HepG2 (cell line): Measurements from ENCODE around the gene IL17C. TPM values are rescaled to one million over a fixed set of nuclear protein-coding genes. Genes with fewer than 3 reads are reported as not detected.

Experiments
- ARID2 ChIP-seq: sonication (generic); formaldehyde crosslinking; IDR thresholded peaks from 2 replicates; pipeline ENCODE4 v1.8.1; 2022; ENCODE audit warnings: mild to moderate bottlenecking, missing genetic modification reagents, borderline replicate concordance
- BHLHE40 ChIP-seq: IDR thresholded peaks from 2 replicates; pipeline ENCODE4 v1.6.1; 2011; ENCODE audit warnings: low read length, improper control_type of control experiment
- JUND ChIP-seq: sonication (generic); formaldehyde crosslinking; IDR thresholded peaks from 2 replicates; pipeline ENCODE4 v1.8.0; 2022; ENCODE audit warnings: mild to moderate bottlenecking, missing genetic modification reagents
- KLF11 ChIP-seq: IDR thresholded peaks from 2 replicates; pipeline ENCODE4 v1.6.1; 2016; ENCODE audit warnings: missing compliant biosample characterization
- KLF15 ChIP-seq: sonication (generic); formaldehyde crosslinking; IDR thresholded peaks from 2 replicates; pipeline ENCODE4 v1.8.1; 2023; ENCODE audit warnings: borderline replicate concordance, mild to moderate bottlenecking, inconsistent platforms, missing genetic modification reagents, mixed read lengths
- NR2F6 ChIP-seq, 2 experiments: IDR thresholded peaks; 2 replicates each; pipeline ENCODE4 v1.6.1; 2016; ENCODE audit warnings: antibody characterized with exemption in 1 of 2, mild to moderate bottlenecking in 1 of 2
- RBAK ChIP-seq: sonication (generic); formaldehyde crosslinking; IDR thresholded peaks from 2 replicates; pipeline ENCODE4 v1.5.1; 2020; ENCODE audit warnings: mild to moderate bottlenecking, missing genetic modification reagents
- REPIN1 ChIP-seq: sonication (generic); formaldehyde crosslinking; IDR thresholded peaks from 2 replicates; pipeline ENCODE4 v1.8.0; 2022; ENCODE audit warnings: missing genetic modification reagents, low read depth, mild to moderate bottlenecking, borderline replicate concordance
- RFX5 ChIP-seq: IDR thresholded peaks from 2 replicates; pipeline ENCODE4 v1.6.1; 2011; ENCODE audit warnings: low read depth, low read length, improper control_type of control experiment
- SETDB1 ChIP-seq: sonication (generic); formaldehyde crosslinking; IDR thresholded peaks from 2 replicates; pipeline ENCODE4 v1.5.1; 2020; ENCODE audit warnings: missing genetic modification reagents, mild to moderate bottlenecking, borderline replicate concordance
- SSRP1 ChIP-seq: IDR thresholded peaks from 2 replicates; pipeline ENCODE4 v1.6.1; 2016; ENCODE audit warnings: control low read depth
- TEAD2 ChIP-seq: sonication (generic); formaldehyde crosslinking; IDR thresholded peaks from 2 replicates; pipeline ENCODE4 v1.9.0; 2021; ENCODE audit warnings: missing genetic modification reagents
- ZBTB38 ChIP-seq: sonication (generic); formaldehyde crosslinking; IDR thresholded peaks from 2 replicates; pipeline ENCODE4 v1.5.1; 2020; ENCODE audit warnings: mild to moderate bottlenecking, missing genetic modification reagents
- ZNF205 ChIP-seq: IDR thresholded peaks from 2 replicates; pipeline ENCODE4 v1.6.1; 2018; ENCODE audit warnings: missing biosample characterization, missing genetic modification reagents
- ZSCAN21 ChIP-seq: sonication (generic); formaldehyde crosslinking; IDR thresholded peaks from 2 replicates; pipeline ENCODE4 v1.8.0; 2022; ENCODE audit warnings: mild to moderate bottlenecking, missing genetic modification reagents, moderate library complexity, borderline replicate concordance
- polyA plus RNA-seq, 8 experiments: library from polyadenylated mRNA; depleted of rRNA in 3 of 8; stranded (reverse) in 7 of 8; unstranded in 1 of 8; fragments of >200 nt; fragmentation: Illumina TruSeq in 4 of 8; extraction: Trizol in 4 of 8; gene quantifications; 2 replicates each; pipeline versions ENCODE4 v1.2.1 to v1.2.3, GENCODE V29; 2011 to 2016; ENCODE audit warnings: low read depth in 4 of 8, missing spikeins in 1 of 8, mixed read lengths in 1 of 8; ENCODE audit not compliant: insufficient read depth in 1 of 8
- total RNA-seq, 5 experiments: library from RNA; depleted of rRNA; stranded (reverse); fragments of >200 nt; fragmentation: Illumina TruSeq; extraction: Trizol; gene quantifications; 2 replicates each; pipeline ENCODE4 v1.2.3, GENCODE V29; 2016; ENCODE audit warnings: low read depth in 1 of 5
- TF ChIP-seq, protein P1 (sequence below): sonication (generic); formaldehyde crosslinking; IDR thresholded peaks from 2 replicates; pipeline ENCODE4 v1.5.1; 2020; ENCODE audit warnings: mild to moderate bottlenecking, missing genetic modification reagents, moderate library complexity
- TF ChIP-seq, protein P2 (sequence below): sonication (generic); formaldehyde crosslinking; conservative IDR thresholded peaks from 2 replicates; pipeline ENCODE4 v1.5.0; 2020; ENCODE audit warnings: missing genetic modification reagents
- TF ChIP-seq, protein P3 (sequence below): sonication (generic); formaldehyde crosslinking; IDR thresholded peaks from 2 replicates; pipeline ENCODE4 v1.8.0; 2022; ENCODE audit warnings: mild to moderate bottlenecking, missing genetic modification reagents, moderate library complexity
- TF ChIP-seq, protein P4 (sequence below): sonication (generic); IDR thresholded peaks from 2 replicates; pipeline ENCODE4 v1.6.1; 2016; ENCODE audit warnings: low read depth, borderline replicate concordance
- TF ChIP-seq, protein P5 (sequence below): sonication (generic); formaldehyde crosslinking; IDR thresholded peaks from 2 replicates; pipeline ENCODE4 v1.5.0; 2020; ENCODE audit warnings: mild to moderate bottlenecking, missing genetic modification reagents

The IL17C gene
- total and polyA plus RNA-seq, 2 of the 13 experiments (the other 11 are each of a cell fraction or from before 2014, with no cell fraction given) = not detected

DNA sequence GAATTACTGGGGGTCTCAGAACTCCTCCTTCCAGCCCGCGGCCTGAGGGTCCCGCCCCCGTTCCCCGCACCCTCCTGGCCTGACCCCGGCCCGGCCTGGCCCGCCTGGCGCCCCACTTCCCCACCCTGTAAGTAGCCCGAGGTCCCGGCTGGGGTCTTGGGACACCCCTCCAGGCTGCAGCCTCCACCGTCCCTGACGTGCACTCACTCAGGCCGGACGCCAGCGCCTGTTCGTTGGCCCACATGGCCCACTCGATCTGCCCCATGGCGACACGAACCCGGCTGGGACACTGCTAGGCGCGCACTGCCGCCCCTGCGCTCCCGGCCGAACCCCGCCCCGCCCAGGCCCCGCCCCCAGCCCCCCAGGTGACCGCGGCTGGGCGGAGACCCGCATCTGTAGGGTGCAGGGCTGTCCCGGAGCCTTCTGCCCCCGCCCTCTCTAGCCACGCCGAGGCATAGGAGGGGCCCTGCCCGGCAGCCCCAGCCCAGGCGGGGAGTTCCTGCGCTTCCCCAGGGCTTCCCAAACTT lies 12.4 kb downstream of the IL17C start, which contains the start of gene CYBA (continued):
- TF ChIP-seq, protein P1, sequence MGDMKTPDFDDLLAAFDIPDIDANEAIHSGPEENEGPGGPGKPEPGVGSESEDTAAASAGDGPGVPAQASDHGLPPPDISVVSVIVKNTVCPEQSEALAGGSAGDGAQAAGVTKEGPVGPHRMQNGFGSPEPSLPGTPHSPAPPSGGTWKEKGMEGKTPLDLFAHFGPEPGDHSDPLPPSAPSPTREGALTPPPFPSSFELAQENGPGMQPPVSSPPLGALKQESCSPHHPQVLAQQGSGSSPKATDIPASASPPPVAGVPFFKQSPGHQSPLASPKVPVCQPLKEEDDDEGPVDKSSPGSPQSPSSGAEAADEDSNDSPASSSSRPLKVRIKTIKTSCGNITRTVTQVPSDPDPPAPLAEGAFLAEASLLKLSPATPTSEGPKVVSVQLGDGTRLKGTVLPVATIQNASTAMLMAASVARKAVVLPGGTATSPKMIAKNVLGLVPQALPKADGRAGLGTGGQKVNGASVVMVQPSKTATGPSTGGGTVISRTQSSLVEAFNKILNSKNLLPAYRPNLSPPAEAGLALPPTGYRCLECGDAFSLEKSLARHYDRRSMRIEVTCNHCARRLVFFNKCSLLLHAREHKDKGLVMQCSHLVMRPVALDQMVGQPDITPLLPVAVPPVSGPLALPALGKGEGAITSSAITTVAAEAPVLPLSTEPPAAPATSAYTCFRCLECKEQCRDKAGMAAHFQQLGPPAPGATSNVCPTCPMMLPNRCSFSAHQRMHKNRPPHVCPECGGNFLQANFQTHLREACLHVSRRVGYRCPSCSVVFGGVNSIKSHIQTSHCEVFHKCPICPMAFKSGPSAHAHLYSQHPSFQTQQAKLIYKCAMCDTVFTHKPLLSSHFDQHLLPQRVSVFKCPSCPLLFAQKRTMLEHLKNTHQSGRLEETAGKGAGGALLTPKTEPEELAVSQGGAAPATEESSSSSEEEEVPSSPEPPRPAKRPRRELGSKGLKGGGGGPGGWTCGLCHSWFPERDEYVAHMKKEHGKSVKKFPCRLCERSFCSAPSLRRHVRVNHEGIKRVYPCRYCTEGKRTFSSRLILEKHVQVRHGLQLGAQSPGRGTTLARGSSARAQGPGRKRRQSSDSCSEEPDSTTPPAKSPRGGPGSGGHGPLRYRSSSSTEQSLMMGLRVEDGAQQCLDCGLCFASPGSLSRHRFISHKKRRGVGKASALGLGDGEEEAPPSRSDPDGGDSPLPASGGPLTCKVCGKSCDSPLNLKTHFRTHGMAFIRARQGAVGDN (CRISPR knock-in tag) = no peak
- TF ChIP-seq KLF11 (CRISPR knock-in tag) (0 out of 2 replicates have a peak, but pooled peaks have one; percentile 46), ARID2 (CRISPR knock-in tag) (peak; percentile 67; the same call in 1 of the 2 replicates), BHLHE40 (no peak; the same call in 1 of the 2 replicates), ZNF205 (CRISPR knock-in tag) (peak; percentile 22), ZSCAN21 (no peak), SETDB1 (no peak), SSRP1 (CRISPR knock-in tag) (no peak), RBAK (CRISPR knock-in tag) (no peak), ZBTB38 (CRISPR knock-in tag) (no peak), NR2F6 (IDR thresholded peaks at IDR 0.05) (no peak), NR2F6 (CRISPR knock-in tag; IDR thresholded peaks at IDR 0.05) (no peak; the same call in 1 of the 2 replicates), RFX5 (no peak), REPIN1 (CRISPR knock-in tag) (no peak), KLF15 (CRISPR knock-in tag) (no peak), TEAD2 (CRISPR knock-in tag) (no peak), JUND (CRISPR knock-in tag) (no peak)
- TF ChIP-seq, protein P2, sequence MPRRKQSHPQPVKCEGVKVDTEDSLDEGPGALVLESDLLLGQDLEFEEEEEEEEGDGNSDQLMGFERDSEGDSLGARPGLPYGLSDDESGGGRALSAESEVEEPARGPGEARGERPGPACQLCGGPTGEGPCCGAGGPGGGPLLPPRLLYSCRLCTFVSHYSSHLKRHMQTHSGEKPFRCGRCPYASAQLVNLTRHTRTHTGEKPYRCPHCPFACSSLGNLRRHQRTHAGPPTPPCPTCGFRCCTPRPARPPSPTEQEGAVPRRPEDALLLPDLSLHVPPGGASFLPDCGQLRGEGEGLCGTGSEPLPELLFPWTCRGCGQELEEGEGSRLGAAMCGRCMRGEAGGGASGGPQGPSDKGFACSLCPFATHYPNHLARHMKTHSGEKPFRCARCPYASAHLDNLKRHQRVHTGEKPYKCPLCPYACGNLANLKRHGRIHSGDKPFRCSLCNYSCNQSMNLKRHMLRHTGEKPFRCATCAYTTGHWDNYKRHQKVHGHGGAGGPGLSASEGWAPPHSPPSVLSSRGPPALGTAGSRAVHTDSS (CRISPR knock-in tag) = 0 out of 2 replicates have a peak, but pooled peaks have one; percentile 47
- TF ChIP-seq, protein P3, sequence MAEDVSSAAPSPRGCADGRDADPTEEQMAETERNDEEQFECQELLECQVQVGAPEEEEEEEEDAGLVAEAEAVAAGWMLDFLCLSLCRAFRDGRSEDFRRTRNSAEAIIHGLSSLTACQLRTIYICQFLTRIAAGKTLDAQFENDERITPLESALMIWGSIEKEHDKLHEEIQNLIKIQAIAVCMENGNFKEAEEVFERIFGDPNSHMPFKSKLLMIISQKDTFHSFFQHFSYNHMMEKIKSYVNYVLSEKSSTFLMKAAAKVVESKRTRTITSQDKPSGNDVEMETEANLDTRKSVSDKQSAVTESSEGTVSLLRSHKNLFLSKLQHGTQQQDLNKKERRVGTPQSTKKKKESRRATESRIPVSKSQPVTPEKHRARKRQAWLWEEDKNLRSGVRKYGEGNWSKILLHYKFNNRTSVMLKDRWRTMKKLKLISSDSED (CRISPR knock-in tag) = peak; percentile 10; the same call in 1 of the 2 replicates
- TF ChIP-seq, protein P4, sequence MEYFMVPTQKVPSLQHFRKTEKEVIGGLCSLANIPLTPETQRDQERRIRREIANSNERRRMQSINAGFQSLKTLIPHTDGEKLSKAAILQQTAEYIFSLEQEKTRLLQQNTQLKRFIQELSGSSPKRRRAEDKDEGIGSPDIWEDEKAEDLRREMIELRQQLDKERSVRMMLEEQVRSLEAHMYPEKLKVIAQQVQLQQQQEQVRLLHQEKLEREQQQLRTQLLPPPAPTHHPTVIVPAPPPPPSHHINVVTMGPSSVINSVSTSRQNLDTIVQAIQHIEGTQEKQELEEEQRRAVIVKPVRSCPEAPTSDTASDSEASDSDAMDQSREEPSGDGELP = peak; percentile 62; the same call in 1 of the 2 replicates
- TF ChIP-seq, protein P5, sequence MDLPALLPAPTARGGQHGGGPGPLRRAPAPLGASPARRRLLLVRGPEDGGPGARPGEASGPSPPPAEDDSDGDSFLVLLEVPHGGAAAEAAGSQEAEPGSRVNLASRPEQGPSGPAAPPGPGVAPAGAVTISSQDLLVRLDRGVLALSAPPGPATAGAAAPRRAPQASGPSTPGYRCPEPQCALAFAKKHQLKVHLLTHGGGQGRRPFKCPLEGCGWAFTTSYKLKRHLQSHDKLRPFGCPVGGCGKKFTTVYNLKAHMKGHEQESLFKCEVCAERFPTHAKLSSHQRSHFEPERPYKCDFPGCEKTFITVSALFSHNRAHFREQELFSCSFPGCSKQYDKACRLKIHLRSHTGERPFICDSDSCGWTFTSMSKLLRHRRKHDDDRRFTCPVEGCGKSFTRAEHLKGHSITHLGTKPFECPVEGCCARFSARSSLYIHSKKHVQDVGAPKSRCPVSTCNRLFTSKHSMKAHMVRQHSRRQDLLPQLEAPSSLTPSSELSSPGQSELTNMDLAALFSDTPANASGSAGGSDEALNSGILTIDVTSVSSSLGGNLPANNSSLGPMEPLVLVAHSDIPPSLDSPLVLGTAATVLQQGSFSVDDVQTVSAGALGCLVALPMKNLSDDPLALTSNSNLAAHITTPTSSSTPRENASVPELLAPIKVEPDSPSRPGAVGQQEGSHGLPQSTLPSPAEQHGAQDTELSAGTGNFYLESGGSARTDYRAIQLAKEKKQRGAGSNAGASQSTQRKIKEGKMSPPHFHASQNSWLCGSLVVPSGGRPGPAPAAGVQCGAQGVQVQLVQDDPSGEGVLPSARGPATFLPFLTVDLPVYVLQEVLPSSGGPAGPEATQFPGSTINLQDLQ (CRISPR knock-in tag) = 0 out of 2 replicates have a peak, but pooled peaks have one; percentile 9
